Sigmoid colon (tissue), 7 donors: ENCODE results near the gene APEX2. TPM values are rescaled to one million over a fixed set of nuclear protein-coding genes. Genes with fewer than 3 reads are reported as not detected.

Experiments
- DNase-seq: peaks from one replicate; pipeline ENCODE4 v3.0.0-alpha.2; 2019
- H3K27ac ChIP-seq, 4 donors: fragments of 200-600 bp; sonication (generic); one replicate each; pipeline ENCODE4 v1.5.1; 2016 to 2019; ENCODE audit warnings: mild to moderate bottlenecking in 1 of 4
- H3K27me3 ChIP-seq, 3 donors: fragments of 200-600 bp; sonication (generic); one replicate each; pipeline ENCODE4 v1.5.1; 2019; ENCODE audit warnings: mild to moderate bottlenecking in 1 of 3
- H3K36me3 ChIP-seq, 4 donors: fragments of 200-600 bp; sonication (generic); one replicate each; pipeline ENCODE4 v1.5.1; 2016 to 2019
- H3K4me1 ChIP-seq, 4 donors: fragments of 200-600 bp; sonication (generic); one replicate each; pipeline ENCODE4 v1.5.1; 2017 to 2019
- H3K4me3 ChIP-seq, 4 donors: fragments of 200-600 bp; sonication (generic); one replicate each; pipeline ENCODE4 v1.5.1; 2017 to 2019; ENCODE audit warnings: mild to moderate bottlenecking in 2 of 4, moderate library complexity in 1 of 4
- H3K9me3 ChIP-seq, 4 donors: fragments of 200-600 bp in 3 of 4; sonication (generic) in 3 of 4; one replicate each; pipeline versions ENCODE4 v1.5.1 to v1.6.1; 2013 to 2019
- EP300 ChIP-seq, 4 donors: sonication (generic); formaldehyde crosslinking; IDR thresholded peaks; one replicate each; pipeline ENCODE4 v1.6.1; 2017; ENCODE audit warnings: antibody characterized with exemption in 4 of 4
- POLR2A ChIP-seq, 2 donors: fragments of 450-650 bp; IDR thresholded peaks; one replicate each; pipeline ENCODE4 v1.6.1; 2016; ENCODE audit warnings: antibody characterized with exemption in 2 of 2, mild to moderate bottlenecking in 2 of 2, moderate library complexity in 2 of 2
- POLR2AphosphoS5 ChIP-seq, 4 donors: sonication (generic); formaldehyde crosslinking; IDR thresholded peaks; one replicate each; pipeline ENCODE4 v1.6.1; 2017; ENCODE audit warnings: antibody characterized with exemption in 4 of 4
- WGBS, 2 donors: extraction: QIAGEN DNeasy Blood & Tissue Kit; methylation state at CpG; one replicate each; pipeline ENCODE4 v1.1.7; 2013; 5-methylcytosine and 5-hydroxymethylcytosine counted together
- intact Hi-C: fragments of 100-400 bp; cut with DNase I; formaldehyde crosslinking; loops from one replicate; pipeline ENCODE4 v1.15.1; 2023
- polyA plus RNA-seq, 3 donors: library from polyadenylated mRNA; stranded (reverse); fragments of 200-250 nt; gene quantifications; one replicate each; pipeline ENCODE4 v1.2.3, GENCODE V29; 2013
- total RNA-seq, 4 donors: library from RNA; depleted of rRNA; stranded (reverse); fragments of >200 nt; gene quantifications; one replicate each; pipeline ENCODE4 v1.1.0, GENCODE V29; 2016
- TF ChIP-seq, protein P1 (sequence below), 4 experiments: fragments of 450-650 bp in 3 of 4; fragments of 200-600 bp in 1 of 4; IDR thresholded peaks; one replicate each; pipeline ENCODE4 v1.5.1; 2016 to 2019; ENCODE audit warnings: antibody characterized with exemption in 4 of 4, mild to moderate bottlenecking in 3 of 4, moderate library complexity in 2 of 4
- donor health status: healthy with polysubstance abuse.
- donor health status: Bipolar disorder and iron deficiency.
- donor health status: healthy.

Gene APEX2, protein sequence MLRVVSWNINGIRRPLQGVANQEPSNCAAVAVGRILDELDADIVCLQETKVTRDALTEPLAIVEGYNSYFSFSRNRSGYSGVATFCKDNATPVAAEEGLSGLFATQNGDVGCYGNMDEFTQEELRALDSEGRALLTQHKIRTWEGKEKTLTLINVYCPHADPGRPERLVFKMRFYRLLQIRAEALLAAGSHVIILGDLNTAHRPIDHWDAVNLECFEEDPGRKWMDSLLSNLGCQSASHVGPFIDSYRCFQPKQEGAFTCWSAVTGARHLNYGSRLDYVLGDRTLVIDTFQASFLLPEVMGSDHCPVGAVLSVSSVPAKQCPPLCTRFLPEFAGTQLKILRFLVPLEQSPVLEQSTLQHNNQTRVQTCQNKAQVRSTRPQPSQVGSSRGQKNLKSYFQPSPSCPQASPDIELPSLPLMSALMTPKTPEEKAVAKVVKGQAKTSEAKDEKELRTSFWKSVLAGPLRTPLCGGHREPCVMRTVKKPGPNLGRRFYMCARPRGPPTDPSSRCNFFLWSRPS
- 1 to 10 TPM; 3.9 to 5.7 (median 4.6) TPM for total RNA-seq
- 10 to 100 TPM; 12.6 to 18.7 (median 17.7) TPM for polyA plus RNA-seq

DNA sequence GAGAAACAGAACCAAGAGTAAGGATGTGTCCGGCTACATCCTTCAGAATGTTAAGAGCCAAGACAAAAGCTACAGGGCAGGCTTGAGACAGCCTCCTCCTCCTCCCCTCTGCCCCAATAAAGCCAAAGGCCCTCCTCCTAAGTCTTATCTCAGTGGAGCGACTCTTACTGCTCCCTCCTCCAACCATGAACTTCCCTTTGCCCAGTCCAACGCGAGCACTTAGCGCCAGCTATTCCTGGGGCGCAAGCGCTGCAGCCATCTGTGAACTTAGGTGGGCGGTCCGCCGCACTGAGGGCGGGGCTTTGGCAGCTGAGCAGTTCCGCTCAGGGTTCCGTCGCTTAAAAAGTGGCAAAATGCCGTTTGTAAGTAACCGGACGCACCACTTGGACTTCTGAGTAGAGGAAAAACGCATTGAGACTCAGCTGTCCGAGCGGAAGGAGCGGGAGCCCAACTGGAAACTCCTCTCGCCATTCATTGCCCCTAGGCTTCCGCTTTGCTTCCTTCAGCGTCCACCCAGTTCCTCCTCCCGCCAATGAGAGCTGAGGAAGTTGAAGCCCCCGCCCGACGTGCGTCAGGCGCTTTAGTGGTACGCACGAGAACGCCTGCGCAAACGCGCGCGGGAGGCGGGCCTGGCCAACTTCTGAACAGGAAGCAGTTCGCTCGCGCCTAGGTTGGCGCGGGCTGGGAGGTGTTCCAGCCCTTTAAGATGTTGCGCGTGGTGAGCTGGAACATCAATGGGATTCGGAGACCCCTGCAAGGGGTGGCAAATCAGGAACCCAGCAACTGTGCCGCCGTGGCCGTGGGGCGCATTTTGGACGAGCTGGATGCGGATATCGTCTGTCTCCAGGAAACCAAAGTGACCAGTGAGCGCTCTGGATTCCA is at the start of gene APEX2:
TSS of gene APEX2 (plus strand) at position 647 of the 882 bp plus-strand sequence. CDS start at position 707, 60 bp downstream.
- DNase-seq, result peak; percentile 96
- peak; percentile 66 to 77 for TF ChIP-seq POLR2A (IDR thresholded peaks at IDR 0.05)
- TF ChIP-seq EP300 (IDR thresholded peaks at IDR 0.05), result no peak
- TF ChIP-seq, protein P1, sequence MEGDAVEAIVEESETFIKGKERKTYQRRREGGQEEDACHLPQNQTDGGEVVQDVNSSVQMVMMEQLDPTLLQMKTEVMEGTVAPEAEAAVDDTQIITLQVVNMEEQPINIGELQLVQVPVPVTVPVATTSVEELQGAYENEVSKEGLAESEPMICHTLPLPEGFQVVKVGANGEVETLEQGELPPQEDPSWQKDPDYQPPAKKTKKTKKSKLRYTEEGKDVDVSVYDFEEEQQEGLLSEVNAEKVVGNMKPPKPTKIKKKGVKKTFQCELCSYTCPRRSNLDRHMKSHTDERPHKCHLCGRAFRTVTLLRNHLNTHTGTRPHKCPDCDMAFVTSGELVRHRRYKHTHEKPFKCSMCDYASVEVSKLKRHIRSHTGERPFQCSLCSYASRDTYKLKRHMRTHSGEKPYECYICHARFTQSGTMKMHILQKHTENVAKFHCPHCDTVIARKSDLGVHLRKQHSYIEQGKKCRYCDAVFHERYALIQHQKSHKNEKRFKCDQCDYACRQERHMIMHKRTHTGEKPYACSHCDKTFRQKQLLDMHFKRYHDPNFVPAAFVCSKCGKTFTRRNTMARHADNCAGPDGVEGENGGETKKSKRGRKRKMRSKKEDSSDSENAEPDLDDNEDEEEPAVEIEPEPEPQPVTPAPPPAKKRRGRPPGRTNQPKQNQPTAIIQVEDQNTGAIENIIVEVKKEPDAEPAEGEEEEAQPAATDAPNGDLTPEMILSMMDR (IDR thresholded peaks at IDR 0.05), result no peak
- peak; percentile 81 to 89 (median 84) for TF ChIP-seq POLR2AphosphoS5 (IDR thresholded peaks at IDR 0.05)
- no peaks in the 10 kb centered on the region for H3K9me3 ChIP-seq
- peak within 1 kb of the TSS; percentile 83 to 87 (median 84) for H3K27ac ChIP-seq
- peaks cover 0 to 15% (median 6%) of the 10 kb centered on the region in 4 donors for H3K4me1 ChIP-seq
- H3K27me3 ChIP-seq, result no peaks in the 10 kb centered on the region
- intact Hi-C loops, result loop anchor here (5.0 to 10.0 kb wide), 7 partner anchors 78 to 1318 kb away; partner anchors contain the start of genes FGD1, GNL3L, MAGED2 and TRO
- H3K36me3 ChIP-seq, result peaks cover 0 to 9% (median 0%) of the 10 kb centered on the region in 4 donors
- H3K4me3 ChIP-seq, result peak within 1 kb of the TSS; percentile 34 to 58 (median 55)
- WGBS, 2 donors, result 0% methylated on average over 55 of the region's 55 CpGs

DNA sequence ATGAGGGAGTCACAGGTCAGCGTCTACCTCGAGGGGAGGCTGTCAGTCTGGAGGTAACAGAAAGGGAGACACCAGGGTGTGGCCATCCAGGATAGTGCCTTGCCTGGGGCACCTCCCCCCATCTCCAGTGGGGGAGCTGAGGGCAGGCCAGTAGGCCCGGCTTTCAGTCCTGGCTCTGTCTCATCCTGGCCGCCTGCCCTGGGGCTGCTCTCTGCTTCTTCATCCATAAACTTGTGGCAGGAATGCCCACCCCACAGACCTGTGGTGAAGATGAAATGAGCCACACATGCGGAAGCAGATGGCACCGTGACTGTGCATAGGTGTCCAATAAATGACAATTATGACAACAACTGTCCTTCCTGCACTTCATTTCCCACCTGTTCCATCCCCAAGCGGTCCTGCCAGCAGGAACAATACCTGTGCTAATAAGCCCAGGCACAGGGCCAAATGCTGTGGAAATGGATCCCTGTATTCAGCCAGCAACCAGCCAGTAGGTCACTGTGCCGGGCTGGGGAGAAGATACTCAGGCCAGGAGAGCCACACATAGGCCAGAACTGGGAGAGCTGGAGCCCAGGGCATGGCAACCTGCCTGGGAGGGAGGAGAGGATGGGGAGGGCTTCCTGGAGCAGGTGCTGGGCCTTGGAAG is 49.3 kb upstream of the APEX2 start:
- DNase-seq, result no peak
- TF ChIP-seq POLR2A (IDR thresholded peaks at IDR 0.05), result no peak
- no peak for TF ChIP-seq EP300 (IDR thresholded peaks at IDR 0.05)
- TF ChIP-seq, protein P1 (IDR thresholded peaks at IDR 0.05), result no peak
- no peak for TF ChIP-seq POLR2AphosphoS5 (IDR thresholded peaks at IDR 0.05)
- Histone ChIP-seq H3K9me3 (no peaks in the 10 kb centered on the region), H3K4me1 (no peaks in the 10 kb centered on the region), H3K36me3 (no peaks in the 10 kb centered on the region), H3K27me3 (no peaks in the 10 kb centered on the region), H3K4me3 (no peak overlapping the region), H3K27ac (no peak overlapping the region)
- 69 to 77% methylated on average over 8 of the region's 8 CpGs for WGBS, 2 donors
- intact Hi-C loops, result no loop called here

DNA sequence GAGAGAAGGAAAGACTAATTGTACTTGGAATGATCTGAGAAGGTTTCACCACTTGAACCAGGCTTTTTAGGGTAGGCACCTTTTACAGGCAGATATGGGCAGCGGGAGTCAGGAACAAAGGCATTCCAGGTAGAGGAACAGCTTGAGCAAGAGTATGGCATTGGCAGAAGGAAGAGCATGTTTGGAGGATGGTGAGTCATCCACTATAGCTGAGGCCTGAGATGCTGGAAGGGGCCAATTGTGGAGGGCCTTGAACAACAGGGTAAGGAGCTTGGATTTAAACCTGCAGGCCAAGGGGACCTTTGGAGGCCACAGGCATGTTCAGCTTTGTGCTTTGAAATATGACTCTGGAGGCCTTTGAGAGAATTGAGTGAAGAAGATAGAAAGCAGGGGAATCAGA is 38.4 kb upstream of the APEX2 start:
- 94 to 96% methylated on average over 1 of the region's 1 CpG for WGBS, 2 donors
- intact Hi-C loops, result no loop called here
- TF ChIP-seq EP300 (IDR thresholded peaks at IDR 0.05) (no peak), POLR2A (IDR thresholded peaks at IDR 0.05) (no peak), POLR2AphosphoS5 (IDR thresholded peaks at IDR 0.05) (no peak)
- TF ChIP-seq, protein P1 (IDR thresholded peaks at IDR 0.05), result no peak
- no peak for DNase-seq
- Histone ChIP-seq H3K36me3 (no peaks in the 10 kb centered on the region), H3K4me3 (no peak overlapping the region), H3K4me1 (no peaks in the 10 kb centered on the region), H3K9me3 (no peaks in the 10 kb centered on the region), H3K27ac (no peak overlapping the region), H3K27me3 (no peaks in the 10 kb centered on the region)

DNA sequence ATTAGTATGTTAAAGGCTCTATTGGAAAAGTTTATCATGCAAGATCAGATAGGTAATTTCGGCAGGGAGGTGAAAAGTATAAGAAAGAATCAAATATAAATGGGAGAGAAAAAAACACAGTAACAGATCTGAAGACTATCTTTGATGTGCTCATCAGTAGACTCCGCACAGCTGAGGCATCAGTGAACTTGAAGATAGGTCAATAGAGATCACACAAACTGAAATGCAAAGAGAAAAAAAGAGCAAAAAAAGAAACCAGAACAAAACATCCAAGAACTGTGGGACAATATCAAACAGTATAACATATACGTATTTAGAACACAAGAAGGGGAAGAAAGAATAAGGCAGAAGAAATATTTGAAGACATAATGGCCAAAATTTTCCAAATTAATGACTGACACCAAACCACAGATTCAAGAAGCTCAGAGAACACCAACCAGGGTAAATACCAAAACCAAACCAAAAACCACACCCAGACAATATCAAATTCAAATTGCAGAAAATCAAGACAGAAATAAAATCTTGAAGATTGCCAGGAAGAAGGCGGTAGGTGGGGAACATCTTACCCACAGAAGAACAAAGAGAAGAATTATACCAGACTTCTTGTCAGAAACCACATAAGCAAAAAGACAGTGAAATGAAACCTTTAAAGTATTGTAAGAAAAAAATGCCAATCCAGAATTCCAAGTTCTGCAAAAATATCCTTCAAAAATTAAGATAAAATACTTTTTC is 35.2 kb upstream of the APEX2 start:
- intact Hi-C loops, result no loop called here
- Histone ChIP-seq H3K4me1 (no peaks in the 10 kb centered on the region), H3K9me3 (no peaks in the 10 kb centered on the region), H3K27ac (no peak overlapping the region), H3K36me3 (no peaks in the 10 kb centered on the region), H3K27me3 (no peaks in the 10 kb centered on the region), H3K4me3 (no peak overlapping the region)
- TF ChIP-seq POLR2AphosphoS5 (IDR thresholded peaks at IDR 0.05), result no peak
- TF ChIP-seq, protein P1 (IDR thresholded peaks at IDR 0.05), result no peak
- TF ChIP-seq POLR2A (IDR thresholded peaks at IDR 0.05), result no peak
- no peak for TF ChIP-seq EP300 (IDR thresholded peaks at IDR 0.05)
- DNase-seq, result no peak
- 67 to 82% methylated on average over 4 of the region's 4 CpGs for WGBS, 2 donors
